Measurements from ENCODE around the gene ILRUN.
"Not testable (repeated sequence)": the region's sequence is repeated elsewhere in the genome, so short reads cannot be mapped to it uniquely, and the experiment has no call there.

ILRUN gene

GRCh38 chr6:34657037-34657306, 39.6 kb downstream of the ILRUN start:
- DNase-seq (ENCODE audit: low read depth) = no peak
- H3K4me3 ChIP-seq (ENCODE audit: low read depth, low read length) = peak overlapping the region; percentile 47
- TF ChIP-seq MAX (IDR thresholded peaks at IDR 0.05; ENCODE audit: low read depth, low read length) (no peak), MYC (IDR thresholded peaks at IDR 0.05; ENCODE audit: low read depth, low read length) (no peak), POLR2A (IDR thresholded peaks at IDR 0.05; ENCODE audit: extremely low read depth, insufficient read length) (no peak), CTCF (IDR thresholded peaks at IDR 0.05; ENCODE audit: low read depth, low read length) (no peak)

- H3K4me3 ChIP-seq (ENCODE audit: low read depth, low read length) = no peak overlapping the region
- DNase-seq (ENCODE audit: low read depth) = peak; percentile 71
- TF ChIP-seq MAX (IDR thresholded peaks at IDR 0.05; ENCODE audit: low read depth, low read length) (no peak), MYC (IDR thresholded peaks at IDR 0.05; ENCODE audit: low read depth, low read length) (no peak)
Observed at GRCh38 chr6:34656378-34657036, 40.1 kb downstream of the ILRUN start.

GRCh38 chr6:34655876-34656377, 40.6 kb downstream of the ILRUN start:
- H3K4me3 ChIP-seq (ENCODE audit: low read depth, low read length); DNase-seq (ENCODE audit: low read depth): not testable (repeated sequence)

GRCh38 chr6:34654061-34654710, 42.4 kb downstream of the ILRUN start:
- no peak for DNase-seq (ENCODE audit: low read depth)
- TF ChIP-seq POLR2A (IDR thresholded peaks at IDR 0.05; ENCODE audit: extremely low read depth, insufficient read length) (no peak), CTCF (IDR thresholded peaks at IDR 0.05; ENCODE audit: low read depth, low read length) (no peak), MYC (IDR thresholded peaks at IDR 0.05; ENCODE audit: low read depth, low read length) (no peak), MAX (IDR thresholded peaks at IDR 0.05; ENCODE audit: low read depth, low read length) (no peak)
- H3K4me3 ChIP-seq (ENCODE audit: low read depth, low read length) = no peak overlapping the region

- no peak overlapping the region for H3K4me3 ChIP-seq (ENCODE audit: low read depth, low read length)
- DNase-seq (ENCODE audit: low read depth) = no peak
- TF ChIP-seq POLR2A (IDR thresholded peaks at IDR 0.05; ENCODE audit: extremely low read depth, insufficient read length) = no peak
- no peak for TF ChIP-seq MYC (IDR thresholded peaks at IDR 0.05; ENCODE audit: low read depth, low read length)
- TF ChIP-seq CTCF (IDR thresholded peaks at IDR 0.05; ENCODE audit: low read depth, low read length) = no peak
- TF ChIP-seq MAX (IDR thresholded peaks at IDR 0.05; ENCODE audit: low read depth, low read length) = no peak
Observed at GRCh38 chr6:34652263-34652662, 44.3 kb downstream of the ILRUN start.

- no peak overlapping the region for H3K4me3 ChIP-seq (ENCODE audit: low read depth, low read length)
- no peak for DNase-seq (ENCODE audit: low read depth)
- TF ChIP-seq MYC (IDR thresholded peaks at IDR 0.05; ENCODE audit: low read depth, low read length) (no peak), CTCF (IDR thresholded peaks at IDR 0.05; ENCODE audit: low read depth, low read length) (no peak), MAX (IDR thresholded peaks at IDR 0.05; ENCODE audit: low read depth, low read length) (no peak), POLR2A (IDR thresholded peaks at IDR 0.05; ENCODE audit: extremely low read depth, insufficient read length) (no peak)
Observed at GRCh38 chr6:34650823-34651222, 45.7 kb downstream of the ILRUN start.

- H3K4me3 ChIP-seq (ENCODE audit: low read depth, low read length); DNase-seq (ENCODE audit: low read depth): not testable (repeated sequence)
Observed at GRCh38 chr6:34650232-34650631, 46.3 kb downstream of the ILRUN start.

Measured in NB4 (cell line).